ENCODE data around the gene SFRP4.

DNA sequence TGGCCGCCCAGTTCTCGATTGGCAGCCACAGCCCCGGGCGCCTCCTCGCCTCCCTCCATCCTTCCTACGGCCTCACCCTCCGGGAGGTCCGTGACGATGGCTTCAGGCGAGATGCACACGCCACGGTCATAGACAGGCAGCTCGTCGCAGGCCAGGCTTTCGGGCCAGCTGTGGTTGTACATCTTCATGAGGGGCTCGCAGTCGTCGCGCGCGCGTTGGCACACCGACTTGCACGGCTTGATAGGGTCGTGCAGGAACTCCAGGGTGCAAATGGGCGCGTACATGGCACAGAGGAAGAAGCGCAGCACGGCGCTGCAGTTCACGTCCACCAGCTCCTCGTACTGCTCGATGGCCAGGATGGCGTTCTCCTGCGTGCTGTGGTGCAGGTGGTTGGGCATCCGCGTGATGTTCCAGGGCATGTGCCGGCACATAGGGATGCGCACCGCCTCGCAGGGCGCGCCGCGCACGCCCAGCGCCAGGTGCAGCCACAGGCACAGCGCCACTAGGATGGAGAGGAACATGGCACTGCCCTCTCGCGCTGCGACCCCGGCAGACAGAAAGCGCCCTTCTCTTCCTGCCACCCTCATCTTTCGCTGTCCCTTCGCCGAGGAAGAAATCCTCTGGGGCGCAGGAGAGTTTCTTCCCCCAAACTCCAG lies 472 bp downstream of the SFRP4 start:
- TF ChIP-seq, protein P1, sequence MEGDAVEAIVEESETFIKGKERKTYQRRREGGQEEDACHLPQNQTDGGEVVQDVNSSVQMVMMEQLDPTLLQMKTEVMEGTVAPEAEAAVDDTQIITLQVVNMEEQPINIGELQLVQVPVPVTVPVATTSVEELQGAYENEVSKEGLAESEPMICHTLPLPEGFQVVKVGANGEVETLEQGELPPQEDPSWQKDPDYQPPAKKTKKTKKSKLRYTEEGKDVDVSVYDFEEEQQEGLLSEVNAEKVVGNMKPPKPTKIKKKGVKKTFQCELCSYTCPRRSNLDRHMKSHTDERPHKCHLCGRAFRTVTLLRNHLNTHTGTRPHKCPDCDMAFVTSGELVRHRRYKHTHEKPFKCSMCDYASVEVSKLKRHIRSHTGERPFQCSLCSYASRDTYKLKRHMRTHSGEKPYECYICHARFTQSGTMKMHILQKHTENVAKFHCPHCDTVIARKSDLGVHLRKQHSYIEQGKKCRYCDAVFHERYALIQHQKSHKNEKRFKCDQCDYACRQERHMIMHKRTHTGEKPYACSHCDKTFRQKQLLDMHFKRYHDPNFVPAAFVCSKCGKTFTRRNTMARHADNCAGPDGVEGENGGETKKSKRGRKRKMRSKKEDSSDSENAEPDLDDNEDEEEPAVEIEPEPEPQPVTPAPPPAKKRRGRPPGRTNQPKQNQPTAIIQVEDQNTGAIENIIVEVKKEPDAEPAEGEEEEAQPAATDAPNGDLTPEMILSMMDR (IDR thresholded peaks at IDR 0.05) = no peak
- TF ChIP-seq POLR2A (IDR thresholded peaks at IDR 0.05) = no peak

Measured in prostate gland (tissue), 2 donors.